Measurements from ENCODE around the gene PRRX2.

- TF ChIP-seq CTCF (IDR thresholded peaks at IDR 0.05) (no peak), POLR2A (IDR thresholded peaks at IDR 0.05) (no peak)
Measured at GRCh38 chr9:129708793-129709192, 43.3 kb downstream of the PRRX2 start.
